PFSK-1 (cell line): ENCODE results near the gene GSTO2.

Experiments used
- FOXP2 ChIP-seq: optimal IDR thresholded peaks from 2 replicates; pipeline ENCODE3; 2011; ENCODE audit warnings: borderline replicate concordance, control low read depth, inconsistent platforms; ENCODE audit not compliant: insufficient read depth; ENCODE audit errors: extremely low read length, extremely low read depth
- POLR2AphosphoS5 ChIP-seq: IDR thresholded peaks from 2 replicates; pipeline ENCODE4 v1.6.1; 2012; ENCODE audit warnings: low read depth, mild to moderate bottlenecking, control low read depth, low read length, moderate library complexity
- REST ChIP-seq, 2 experiments: IDR thresholded peaks; 2 replicates each; pipeline versions ENCODE4 v1.6.1 to v1.8.0; 2011 to 2012; ENCODE audit warnings: low read depth in 2 of 2, low read length in 2 of 2, control low read depth in 1 of 2, inconsistent platforms in 1 of 2, mild to moderate bottlenecking in 1 of 2, moderate library complexity in 1 of 2; ENCODE audit not compliant: insufficient read depth in 1 of 2
- SIN3A ChIP-seq: IDR thresholded peaks from 2 replicates; pipeline ENCODE4 v1.6.1; 2012; ENCODE audit warnings: mild to moderate bottlenecking, low read length, moderate library complexity, borderline replicate concordance; ENCODE audit not compliant: insufficient read depth
- TAF1 ChIP-seq: IDR thresholded peaks from 2 replicates; pipeline ENCODE4 v1.6.1; 2012; ENCODE audit warnings: low read length, control low read depth, borderline replicate concordance; ENCODE audit not compliant: insufficient read depth

Gene GSTO2

GRCh38 chr10:104231784-104232612 is 37.0 kb upstream of the GSTO2 start, which contains the start of gene CFAP43:
Gene CFAP43 (minus strand): TSS chr10:104232364. CDS start chr10:104232246, 118 bp downstream.
- peak; percentile 38; the same call in 1 of the 2 replicates for TF ChIP-seq SIN3A
- no peak for TF ChIP-seq POLR2AphosphoS5
- TF ChIP-seq FOXP2 = peak; percentile 72

GRCh38 chr10:104232613-104233102 is 36.3 kb upstream of the GSTO2 start:
- TF ChIP-seq SIN3A (no peak), REST (IDR thresholded peaks at IDR 0.05; ENCODE audit: insufficient read depth in 1 of 2, low read depth in 2 of 2, low read length in 2 of 2) (no peak), TAF1 (no peak), FOXP2 (no peak), POLR2AphosphoS5 (no peak)

- TF ChIP-seq FOXP2 (no peak), SIN3A (no peak), REST (IDR thresholded peaks at IDR 0.05; ENCODE audit: insufficient read depth in 1 of 2, low read depth in 2 of 2, low read length in 2 of 2) (no peak), TAF1 (no peak), POLR2AphosphoS5 (no peak)
These were observed 35.2 kb upstream of the GSTO2 start for GRCh38 chr10:104233817-104234216.

- TF ChIP-seq SIN3A (no peak), POLR2AphosphoS5 (no peak)
These were observed 34.0 kb upstream of the GSTO2 start for GRCh38 chr10:104234934-104235333.

GRCh38 chr10:104235801-104236200 is 33.2 kb upstream of the GSTO2 start:
- no peak for TF ChIP-seq POLR2AphosphoS5
- no peak for TF ChIP-seq SIN3A
- TF ChIP-seq REST (IDR thresholded peaks at IDR 0.05; ENCODE audit: insufficient read depth in 1 of 2, low read depth in 2 of 2, low read length in 2 of 2) = no peak
- no peak for TF ChIP-seq FOXP2
- TF ChIP-seq TAF1 = no peak

GRCh38 chr10:104240078-104240477 is 28.9 kb upstream of the GSTO2 start:
- TF ChIP-seq TAF1 (no peak), REST (IDR thresholded peaks at IDR 0.05; ENCODE audit: insufficient read depth in 1 of 2, low read depth in 2 of 2, low read length in 2 of 2) (no peak), FOXP2 (no peak), SIN3A (no peak), POLR2AphosphoS5 (no peak)
